H9 (cell line): ENCODE data around the gene MIS18A. TPM values are rescaled to one million over a fixed set of nuclear protein-coding genes. Genes with fewer than 3 reads are reported as not detected.

ENCODE experiments used
- DNase-seq: peaks from one replicate; pipeline ENCODE4 v3.0.0-alpha.2; 2017
- H2AFZ ChIP-seq: one replicate; pipeline ENCODE4 v1.6.1; 2013; ENCODE audit warnings: mild to moderate bottlenecking, low read length, control low read depth, moderate library complexity
- H2AK5ac ChIP-seq: 2 replicates; pipeline ENCODE4 v1.6.1; 2013; ENCODE audit warnings: low read length, control low read depth, mixed read lengths; ENCODE audit not compliant: insufficient read length
- H2BK120ac ChIP-seq: one replicate; pipeline ENCODE4 v1.6.1; 2013; ENCODE audit warnings: low read depth, mild to moderate bottlenecking, low read length, control low read depth, inconsistent platforms; ENCODE audit not compliant: poor library complexity, severe bottlenecking
- H2BK12ac ChIP-seq: 2 replicates; pipeline ENCODE4 v1.6.1; 2013; ENCODE audit warnings: low read length, control low read depth, mixed read lengths, low read depth; ENCODE audit not compliant: insufficient read length
- H2BK15ac ChIP-seq: 2 replicates; pipeline ENCODE4 v1.6.1; 2013; ENCODE audit warnings: low read depth, low read length, control low read depth
- H2BK20ac ChIP-seq: one replicate; pipeline ENCODE4 v1.6.1; 2013; ENCODE audit warnings: low read depth, mild to moderate bottlenecking, low read length, control low read depth, inconsistent platforms; ENCODE audit not compliant: poor library complexity, severe bottlenecking
- H2BK5ac ChIP-seq: 2 replicates; pipeline ENCODE4 v1.6.1; 2013; ENCODE audit warnings: low read length, control low read depth, mixed read lengths; ENCODE audit not compliant: insufficient read length
- H3K14ac ChIP-seq: 2 replicates; pipeline ENCODE4 v1.6.1; 2013; ENCODE audit warnings: low read length, control low read depth; ENCODE audit not compliant: insufficient read depth
- H3K18ac ChIP-seq: 2 replicates; pipeline ENCODE4 v1.6.1; 2013; ENCODE audit warnings: low read depth, mild to moderate bottlenecking, mixed read lengths, low read length, control low read depth; ENCODE audit not compliant: insufficient read length
- H3K23ac ChIP-seq: 2 replicates; pipeline ENCODE4 v1.6.1; 2013; ENCODE audit warnings: low read length, control low read depth, mixed read lengths, low read depth; ENCODE audit not compliant: insufficient read length
- H3K23me2 ChIP-seq: 2 replicates; pipeline ENCODE4 v1.6.1; 2013; ENCODE audit warnings: low read depth, mild to moderate bottlenecking, mixed read lengths, low read length, control low read depth; ENCODE audit not compliant: insufficient read length, poor library complexity, severe bottlenecking
- H3K27ac ChIP-seq: 2 replicates; pipeline ENCODE4 v1.5.1; 2013; ENCODE audit warnings: low read length, control low read depth, mixed read lengths, low read depth; ENCODE audit not compliant: insufficient read length
- H3K27me3 ChIP-seq: 2 replicates; pipeline ENCODE4 v1.6.1; 2013; ENCODE audit warnings: low read length, control low read depth, inconsistent platforms; ENCODE audit not compliant: insufficient read depth
- H3K4ac ChIP-seq: 2 replicates; pipeline ENCODE4 v1.6.1; 2013; ENCODE audit warnings: low read depth, mild to moderate bottlenecking, control low read depth, inconsistent platforms, low read length, moderate library complexity
- H3K4me1 ChIP-seq: 2 replicates; pipeline ENCODE4 v1.6.1; 2013; ENCODE audit warnings: low read length, control low read depth, inconsistent platforms; ENCODE audit not compliant: insufficient read depth
- H3K4me2 ChIP-seq: 2 replicates; pipeline ENCODE4 v1.6.1; 2013; ENCODE audit warnings: low read length, control low read depth, mixed read lengths; ENCODE audit not compliant: insufficient read length, insufficient read depth
- H3K56ac ChIP-seq: 2 replicates; pipeline ENCODE4 v1.6.1; 2013; ENCODE audit warnings: low read depth, mild to moderate bottlenecking, mixed read lengths, low read length, control low read depth; ENCODE audit not compliant: insufficient read length
- H3K79me1 ChIP-seq: 2 replicates; pipeline ENCODE4 v1.6.1; 2013; ENCODE audit warnings: low read depth, mild to moderate bottlenecking, moderate library complexity, low read length, control low read depth, inconsistent platforms; ENCODE audit not compliant: insufficient read depth, poor library complexity, severe bottlenecking
- H3K79me2 ChIP-seq: 2 replicates; pipeline ENCODE4 v1.6.1; 2013; ENCODE audit warnings: low read length, control low read depth, inconsistent platforms; ENCODE audit not compliant: insufficient read depth
- H3K9ac ChIP-seq: 2 replicates; pipeline ENCODE4 v1.6.1; 2013; ENCODE audit warnings: low read length, control low read depth, mixed read lengths; ENCODE audit not compliant: insufficient read length; ENCODE audit errors: extremely low read depth
- H3K9me3 ChIP-seq: one replicate; pipeline ENCODE4 v1.6.1; 2013; ENCODE audit warnings: low read depth, low read length, inconsistent platforms; ENCODE audit not compliant: control insufficient read depth
- H3T11ph ChIP-seq: one replicate; pipeline ENCODE4 v1.6.1; 2013; ENCODE audit warnings: mild to moderate bottlenecking, low read length, control low read depth, inconsistent platforms
- H4K20me1 ChIP-seq: one replicate; pipeline ENCODE4 v1.6.1; 2013; ENCODE audit not compliant: control insufficient read depth, insufficient read length, insufficient read depth
- H4K5ac ChIP-seq: 2 replicates; pipeline ENCODE4 v1.6.1; 2013; ENCODE audit warnings: low read depth, mild to moderate bottlenecking, mixed read lengths, low read length, control low read depth; ENCODE audit not compliant: insufficient read length
- H4K8ac ChIP-seq: replicated peaks from 2 replicates; pipeline ENCODE4 v1.6.1; 2013; ENCODE audit warnings: low read length, control low read depth, mixed read lengths, low read depth; ENCODE audit not compliant: insufficient read length
- H4K91ac ChIP-seq: 2 replicates; pipeline ENCODE4 v1.6.1; 2013; ENCODE audit warnings: low read depth, mild to moderate bottlenecking, moderate library complexity, mixed read lengths, low read length, control low read depth; ENCODE audit not compliant: insufficient read length
- H3K27ac Mint-ChIP-seq, 3 experiments: 2 replicates in 2 of 3; 3 replicates in 1 of 3; pipeline ENCODE4 v1.8.0; 2020 to 2021; ENCODE audit warnings: mixed read lengths in 3 of 3, mild to moderate bottlenecking in 1 of 3, moderate library complexity in 1 of 3
- H3K27me3 Mint-ChIP-seq: 2 replicates; pipeline ENCODE4 v1.8.0; 2021; ENCODE audit warnings: low read depth, mild to moderate bottlenecking, moderate library complexity, mixed read lengths
- H3K36me3 Mint-ChIP-seq, 3 experiments: 2 replicates in 2 of 3; 3 replicates in 1 of 3; pipeline ENCODE4 v1.8.0; 2020 to 2021; ENCODE audit warnings: low read depth in 3 of 3, mixed read lengths in 3 of 3; ENCODE audit not compliant: insufficient read depth in 1 of 3
- H3K4me1 Mint-ChIP-seq, 2 experiments: 2 replicates each; pipeline ENCODE4 v1.8.0; 2020; ENCODE audit warnings: mixed read lengths in 2 of 2
- H3K4me3 Mint-ChIP-seq, 2 experiments: 2 replicates in 1 of 2; 3 replicates in 1 of 2; pipeline ENCODE4 v1.8.0; 2020 to 2021; ENCODE audit warnings: mild to moderate bottlenecking in 2 of 2, mixed read lengths in 2 of 2, moderate library complexity in 1 of 2
- H3K9me3 Mint-ChIP-seq, 2 experiments: 2 replicates in 1 of 2; 3 replicates in 1 of 2; pipeline ENCODE4 v1.8.0; 2020; ENCODE audit warnings: mild to moderate bottlenecking in 2 of 2, mixed read lengths in 2 of 2, moderate library complexity in 1 of 2
- CTCF ChIP-seq: fragments of 200-600 bp; sonication (generic); conservative IDR thresholded peaks from 3 replicates; pipeline ENCODE4 v1.8.0; 2021; ENCODE audit warnings: antibody characterized with exemption, mild to moderate bottlenecking
- WGBS: extraction: QIAGEN DNeasy Blood & Tissue Kit; methylation state at CpG from one replicate; pipeline ENCODE4 v1.1.7; 2013; ENCODE audit warnings: missing lambda C conversion rate, low lambda C conversion rate, mixed read lengths; ENCODE audit not compliant: insufficient read length; ENCODE audit errors: extremely low coverage; 5-methylcytosine and 5-hydroxymethylcytosine counted together
- total RNA-seq: library from RNA; stranded (reverse); gene quantifications from 2 replicates; pipeline ENCODE4 v1.2.1, GENCODE V29; 2021

MIS18A gene
- total RNA-seq, 1 experiment from 2014 or later = 56.5 TPM

- no peaks in the 10 kb centered on the region for H3K9me3 Mint-ChIP-seq
- H2BK15ac ChIP-seq = no peak overlapping the region
- no peak overlapping the region for H2BK12ac ChIP-seq
- no peak overlapping the region for H3K14ac ChIP-seq
- no peak overlapping the region for H4K8ac ChIP-seq
- WGBS = no CpG with 5 or more reads among the region's 6 CpGs
- no peak overlapping the region for H2BK20ac ChIP-seq
- no peaks in the 10 kb centered on the region for H3K79me1 ChIP-seq
- no peak overlapping the region for H3K23ac ChIP-seq
- no peak overlapping the region for H3K27ac ChIP-seq
- H3K56ac ChIP-seq = no peak overlapping the region
- H3K4ac ChIP-seq = no peak overlapping the region
- no peaks in the 10 kb centered on the region for H3K79me2 ChIP-seq
- H4K91ac ChIP-seq = no peak overlapping the region
- no peak overlapping the region for H3T11ph ChIP-seq
- no peaks in the 10 kb centered on the region for H4K20me1 ChIP-seq
- no peaks in the 10 kb centered on the region for H3K4me1 Mint-ChIP-seq
- H3K36me3 Mint-ChIP-seq = peaks cover 1 to 10% (median 5%) of the 10 kb centered on the region in 3 experiments; a peak in 5 of 7 replicates
- no peak overlapping the region for H2AK5ac ChIP-seq
- TF ChIP-seq CTCF = no peak
- no peak overlapping the region for H2BK5ac ChIP-seq
- H4K5ac ChIP-seq = no peak overlapping the region
- no peaks in the 10 kb centered on the region for H3K27me3 Mint-ChIP-seq
- no peaks in the 10 kb centered on the region for H3K23me2 ChIP-seq
- H2AFZ ChIP-seq = no peak overlapping the region
- no peak for DNase-seq
- no peak overlapping the region for H3K27ac Mint-ChIP-seq
- no peaks in the 10 kb centered on the region for H3K9me3 ChIP-seq
- no peak overlapping the region for H3K4me3 Mint-ChIP-seq
- no peak overlapping the region for H3K4me2 ChIP-seq
- H3K4me1 ChIP-seq = no peaks in the 10 kb centered on the region
- no peak overlapping the region for H3K9ac ChIP-seq
- no peak overlapping the region for H3K18ac ChIP-seq
- no peaks in the 10 kb centered on the region for H3K27me3 ChIP-seq
- H2BK120ac ChIP-seq = no peak overlapping the region
These were observed 20.8 kb upstream of the MIS18A start for GRCh38 chr21:32299695-32300094.
